Tracheal epithelial cell (primary cell): ENCODE data around the gene HOXB9. TPM values are rescaled to one million over a fixed set of nuclear protein-coding genes. Genes with fewer than 3 reads are reported as not detected.

Source experiments
- total RNA-seq: library from RNA; depleted of rRNA; stranded (reverse); fragments of >200 nt; gene quantifications from 2 replicates; pipeline ENCODE4 v1.2.1, GENCODE V29; 2014

Gene HOXB9
- total RNA-seq, result 2.9 TPM in 1 of 2 replicates, not detected in the other

GRCh38 chr17:48626245-48627117, at the start of gene HOXB9:
Gene HOXB9 (minus strand): TSS chr17:48626358. CDS start chr17:48626269, 89 bp downstream.

GRCh38 chr17:48615047-48615962, 10.9 kb downstream of the HOXB9 start, which contains the start of gene HOXB8:
Gene HOXB8 (minus strand): TSS chr17:48615292. CDS start chr17:48614704, 588 bp downstream.

GRCh38 chr17:48610282-48611211, 15.6 kb downstream of the HOXB9 start, which contains the start of gene HOXB7:
Gene HOXB7 (minus strand): TSS chr17:48611017. CDS start chr17:48610918, 99 bp downstream.

GRCh38 chr17:48604770-48605329, 21.3 kb downstream of the HOXB9 start, which contains the start of gene HOXB6:
Gene HOXB6 (minus strand): TSS chr17:48604986. CDS start chr17:48598150, 6,836 bp downstream.

GRCh38 chr17:48593126-48593829, 32.9 kb downstream of the HOXB9 start, which contains the start of gene HOXB5:
Gene HOXB5 (minus strand): TSS chr17:48593779. CDS start chr17:48593682, 97 bp downstream.

GRCh38 chr17:48589831-48590606, 36.1 kb downstream of the HOXB9 start, which contains the start of gene HOXB3:
Gene HOXB3 (minus strand): TSS chr17:48590241. CDS start chr17:48552474, 37,767 bp downstream.

DNA sequence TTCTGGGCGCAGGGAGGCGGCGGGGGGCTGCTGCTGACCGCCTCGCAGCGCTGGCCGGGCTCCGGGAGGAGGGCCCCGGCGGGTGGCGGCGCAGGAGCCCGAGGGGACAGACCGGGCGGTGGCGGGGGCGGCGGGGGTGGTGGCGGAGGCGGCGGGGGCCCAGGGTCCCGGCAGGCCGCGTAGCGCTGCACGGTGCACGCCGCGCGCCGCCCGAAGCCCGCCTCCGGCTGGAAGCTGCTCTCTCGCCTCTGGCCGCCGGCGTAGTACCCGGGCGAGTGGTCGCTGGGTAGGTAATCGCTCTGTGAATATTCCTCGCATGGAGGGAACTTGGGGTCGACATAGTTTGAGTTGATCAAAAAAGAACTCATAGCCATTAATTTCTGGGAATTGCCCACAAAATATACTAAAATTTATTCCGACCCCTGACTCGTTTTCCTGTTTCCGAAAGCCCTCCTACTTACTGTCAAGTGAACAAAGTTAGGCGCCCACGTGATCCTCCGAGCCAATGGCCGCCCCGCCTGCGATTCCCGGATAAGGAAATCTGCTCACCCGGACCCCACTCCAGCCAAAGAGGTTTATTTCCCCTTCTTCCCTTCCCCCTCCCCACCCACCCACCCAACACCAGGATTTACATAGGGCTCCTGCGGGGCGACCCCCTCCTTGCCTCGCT, 48.1 kb downstream of the HOXB9 start, which contains the start of gene HOXB4:
Gene HOXB4, minus strand, starts transcription at position 405 of the 670 bp plus-strand sequence. Its CDS starts 31 bp downstream, at position 374.

Other genes starting within 250 kb of the HOXB9 start
- 2.2 TPM in 1 of 2 replicates, not detected in the other for gene SKAP1, start 196.1 kb downstream of the HOXB9 start, total RNA-seq
- not detected in 2 replicates for gene HOXB1, start 95.3 kb downstream of the HOXB9 start, total RNA-seq
- 1.5 and 2.9 TPM in 2 replicates for gene HOXB2, start 81.2 kb downstream of the HOXB9 start, total RNA-seq
- gene HOXB4, start 48.0 kb downstream of the HOXB9 start, total RNA-seq, result 0.21 and 0.48 TPM in 2 replicates
- gene HOXB3, start 36.1 kb downstream of the HOXB9 start, total RNA-seq, result 0.43 and 2.7 TPM in 2 replicates
- not detected in 2 replicates for gene HOXB5, start 32.6 kb downstream of the HOXB9 start, total RNA-seq
- gene HOXB6, start 21.4 kb downstream of the HOXB9 start, total RNA-seq, result 0.21 and 3.4 TPM in 2 replicates
- gene HOXB7, start 15.3 kb downstream of the HOXB9 start, total RNA-seq, result 0.21 and 1.4 TPM in 2 replicates
- 1.2 TPM in 1 of 2 replicates, not detected in the other for gene HOXB8, start 11.1 kb downstream of the HOXB9 start, total RNA-seq
- gene PRAC1, start 96.2 kb upstream of the HOXB9 start, total RNA-seq, result not detected in 2 replicates
- gene PRAC2, start 96.8 kb upstream of the HOXB9 start, total RNA-seq, result not detected in 2 replicates
- gene HOXB13, start 102.4 kb upstream of the HOXB9 start, total RNA-seq, result 0.24 TPM in 1 of 2 replicates, not detected in the other
- under 0.01 TPM in 1 of 2 replicates, not detected in the other for gene TTLL6, start 190.9 kb upstream of the HOXB9 start, total RNA-seq
- 27.1 and 29.4 TPM in 2 replicates for gene CALCOCO2, start 204.7 kb upstream of the HOXB9 start, total RNA-seq